Gastroesophageal sphincter (tissue), 4 donors: ENCODE measurements around the gene IL17RA. TPM values are rescaled to one million over a fixed set of nuclear protein-coding genes. Genes with fewer than 3 reads are reported as not detected.

Source experiments
- ATAC-seq: fragments of 150-250 bp; one replicate; pipeline ENCODE4 v1.9.1; 2016; ENCODE audit warnings: mild to moderate bottlenecking, moderate library complexity
- H3K27ac ChIP-seq, 4 donors: fragments of 200-600 bp; sonication (generic) in 3 of 4; 1 replicate in 3 of 4; 2 replicates in 1 of 4; pipeline ENCODE4 v1.5.1; 2016 to 2019
- H3K27me3 ChIP-seq: fragments of 200-600 bp; sonication (generic); one replicate; pipeline ENCODE4 v1.5.1; 2019
- H3K36me3 ChIP-seq, 2 donors: fragments of 200-600 bp; sonication (generic); one replicate each; pipeline ENCODE4 v1.5.1; 2019; ENCODE audit warnings: control low read depth in 1 of 2
- H3K4me1 ChIP-seq, 3 donors: fragments of 200-600 bp; sonication (generic); 1 replicate in 2 of 3; 2 replicates in 1 of 3; pipeline ENCODE4 v1.5.1; 2016 to 2019; ENCODE audit warnings: control low read depth in 2 of 3
- H3K4me3 ChIP-seq, 2 donors: fragments of 200-600 bp; sonication (generic); one replicate each; pipeline ENCODE4 v1.5.1; 2019; ENCODE audit warnings: mild to moderate bottlenecking in 1 of 2, moderate library complexity in 1 of 2
- H3K9me3 ChIP-seq, 3 donors: fragments of 200-600 bp; sonication (generic); one replicate each; pipeline ENCODE4 v1.5.1; 2017 to 2019; ENCODE audit warnings: control low read depth in 2 of 3
- EP300 ChIP-seq: sonication (generic); formaldehyde crosslinking; IDR thresholded peaks from one replicate; pipeline ENCODE4 v1.6.1; 2017; ENCODE audit warnings: antibody characterized with exemption, mild to moderate bottlenecking
- POLR2A ChIP-seq, 2 donors: fragments of 450-650 bp; IDR thresholded peaks; one replicate each; pipeline ENCODE4 v1.6.1; 2017; ENCODE audit warnings: antibody characterized with exemption in 2 of 2, mild to moderate bottlenecking in 2 of 2, moderate library complexity in 1 of 2
- POLR2AphosphoS5 ChIP-seq: sonication (generic); formaldehyde crosslinking; IDR thresholded peaks from one replicate; pipeline ENCODE4 v1.6.1; 2017; ENCODE audit warnings: antibody characterized with exemption
- WGBS, 2 donors: methylation state at CpG; one replicate each; pipeline ENCODE4 v1.1.5; 2018; ENCODE audit warnings: low coverage in 1 of 2; 5-methylcytosine and 5-hydroxymethylcytosine counted together
- total RNA-seq, 4 donors: library from RNA; depleted of rRNA; stranded (reverse); fragments of >200 nt; gene quantifications; one replicate each; pipeline ENCODE4 v1.1.0, GENCODE V29; 2016
- TF ChIP-seq, protein P1 (sequence below), 4 experiments: fragments of 200-600 bp in 2 of 4; fragments of 450-650 bp in 2 of 4; sonication (generic) in 1 of 4; IDR thresholded peaks; one replicate each; pipeline ENCODE4 v1.5.1; 2017 to 2019; ENCODE audit warnings: antibody characterized with exemption in 4 of 4, mild to moderate bottlenecking in 2 of 4, moderate library complexity in 2 of 4

IL17RA gene
- total RNA-seq, 4 donors from 2014 or later: 5.9 to 15.6 (median 14.2) TPM

DNA sequence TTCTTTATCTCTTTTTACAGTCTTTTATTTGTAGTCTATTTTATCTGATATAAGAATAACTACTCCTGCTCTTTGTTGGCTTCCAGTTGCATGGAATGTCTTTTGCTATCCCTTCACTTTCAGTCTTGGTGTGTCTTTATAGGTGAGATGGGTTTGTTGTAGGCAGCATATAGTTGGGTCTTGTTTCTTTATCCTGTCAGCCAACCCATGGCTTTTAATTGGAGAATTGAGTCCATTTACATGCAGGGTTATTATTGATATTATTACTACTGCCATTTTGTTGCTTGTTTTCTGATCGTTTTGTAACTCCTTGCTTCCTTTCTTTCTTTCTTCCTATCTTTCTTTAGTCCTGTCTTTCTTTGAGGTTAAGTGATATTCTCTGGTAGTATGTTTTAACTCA is 11.9 kb upstream of the IL17RA start:
- no peak for ATAC-seq
- no peak for TF ChIP-seq EP300
- no peak for TF ChIP-seq POLR2A (IDR thresholded peaks at IDR 0.05)
- TF ChIP-seq, protein P1, sequence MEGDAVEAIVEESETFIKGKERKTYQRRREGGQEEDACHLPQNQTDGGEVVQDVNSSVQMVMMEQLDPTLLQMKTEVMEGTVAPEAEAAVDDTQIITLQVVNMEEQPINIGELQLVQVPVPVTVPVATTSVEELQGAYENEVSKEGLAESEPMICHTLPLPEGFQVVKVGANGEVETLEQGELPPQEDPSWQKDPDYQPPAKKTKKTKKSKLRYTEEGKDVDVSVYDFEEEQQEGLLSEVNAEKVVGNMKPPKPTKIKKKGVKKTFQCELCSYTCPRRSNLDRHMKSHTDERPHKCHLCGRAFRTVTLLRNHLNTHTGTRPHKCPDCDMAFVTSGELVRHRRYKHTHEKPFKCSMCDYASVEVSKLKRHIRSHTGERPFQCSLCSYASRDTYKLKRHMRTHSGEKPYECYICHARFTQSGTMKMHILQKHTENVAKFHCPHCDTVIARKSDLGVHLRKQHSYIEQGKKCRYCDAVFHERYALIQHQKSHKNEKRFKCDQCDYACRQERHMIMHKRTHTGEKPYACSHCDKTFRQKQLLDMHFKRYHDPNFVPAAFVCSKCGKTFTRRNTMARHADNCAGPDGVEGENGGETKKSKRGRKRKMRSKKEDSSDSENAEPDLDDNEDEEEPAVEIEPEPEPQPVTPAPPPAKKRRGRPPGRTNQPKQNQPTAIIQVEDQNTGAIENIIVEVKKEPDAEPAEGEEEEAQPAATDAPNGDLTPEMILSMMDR (IDR thresholded peaks at IDR 0.05): no peak
- no peak for TF ChIP-seq POLR2AphosphoS5
- 46 to 89% methylated on average over 1 of the region's 1 CpG for WGBS, 2 donors

DNA sequence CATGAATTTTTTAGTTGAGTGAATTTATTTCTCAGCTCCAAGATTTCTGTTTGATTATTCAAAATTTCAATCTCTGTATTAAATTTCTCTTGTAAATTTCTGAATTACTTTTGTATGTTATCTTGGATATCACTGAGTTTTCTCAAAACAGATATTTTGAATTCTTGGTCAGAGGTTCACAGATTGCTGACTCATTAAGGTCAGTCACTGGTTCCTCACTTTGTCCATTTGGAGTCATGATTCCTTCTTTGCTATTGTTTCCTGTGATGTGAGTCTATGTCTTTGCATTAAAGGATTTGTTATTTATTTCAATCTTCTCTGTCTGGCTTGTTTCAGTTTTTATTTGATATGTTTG is 10.2 kb upstream of the IL17RA start:
- Histone ChIP-seq H3K27ac (no peak overlapping the region), H3K27me3 (peaks cover 3% of the 10 kb centered on the region), H3K36me3 (no peaks in the 10 kb centered on the region), H3K4me1 (peaks cover 0 to 8% (median 0%) of the 10 kb centered on the region in 3 donors), H3K9me3 (no peaks in the 10 kb centered on the region), H3K4me3 (no peak overlapping the region)
- TF ChIP-seq, protein P1 (IDR thresholded peaks at IDR 0.05): no peak
- TF ChIP-seq EP300 (no peak), POLR2AphosphoS5 (no peak), POLR2A (IDR thresholded peaks at IDR 0.05) (no peak)
- no peak for ATAC-seq

More for the DNA sequence above, 11.9 kb upstream of the IL17RA start:
- Histone ChIP-seq H3K27me3 (peaks cover 2% of the 10 kb centered on the region), H3K27ac (no peak overlapping the region), H3K4me1 (peaks cover 0 to 8% (median 0%) of the 10 kb centered on the region in 3 donors), H3K4me3 (no peak overlapping the region), H3K9me3 (no peaks in the 10 kb centered on the region), H3K36me3 (no peaks in the 10 kb centered on the region)

GRCh38 chr22:17077255-17077654 is 7.5 kb upstream of the IL17RA start:
- no peaks in the 10 kb centered on the region for H3K9me3 ChIP-seq
- TF ChIP-seq EP300 (no peak), POLR2AphosphoS5 (no peak), POLR2A (IDR thresholded peaks at IDR 0.05) (no peak)
- TF ChIP-seq, protein P1 (IDR thresholded peaks at IDR 0.05): no peak
- no peaks in the 10 kb centered on the region for H3K36me3 ChIP-seq
- peaks cover 0 to 8% (median 0%) of the 10 kb centered on the region in 3 donors for H3K4me1 ChIP-seq
- H3K27ac ChIP-seq: no peak overlapping the region
- no peak overlapping the region for H3K4me3 ChIP-seq
- ATAC-seq: no peak
- peaks cover 3% of the 10 kb centered on the region for H3K27me3 ChIP-seq

DNA sequence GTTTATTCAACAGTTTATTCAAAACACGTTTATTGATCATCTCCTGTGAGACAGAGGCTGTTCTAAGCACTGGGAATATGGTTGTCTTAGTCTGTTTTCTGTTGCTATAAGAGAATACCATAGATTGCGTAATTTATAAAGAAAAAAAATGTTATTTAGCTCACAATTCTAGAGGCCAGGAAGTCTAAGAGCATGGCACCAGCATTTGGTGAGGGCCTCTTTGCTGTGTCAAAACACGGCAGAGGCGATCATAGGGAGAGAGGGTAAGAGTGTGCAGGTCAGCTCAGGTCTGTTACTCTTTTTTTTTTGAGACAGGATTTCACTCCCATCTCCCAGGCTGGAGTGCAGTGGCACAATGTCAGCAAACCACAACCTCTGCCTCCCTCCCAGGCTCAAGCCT is 5.2 kb upstream of the IL17RA start:
- no peak overlapping the region for H3K4me3 ChIP-seq
- no peak for ATAC-seq
- H3K27me3 ChIP-seq: peaks cover 11% of the 10 kb centered on the region
- no peak overlapping the region for H3K27ac ChIP-seq
- WGBS, 2 donors: 52 to 70% methylated on average over 4 of the region's 4 CpGs
- H3K9me3 ChIP-seq: no peaks in the 10 kb centered on the region
- peaks cover 0 to 15% (median 0%) of the 10 kb centered on the region in 3 donors for H3K4me1 ChIP-seq
- no peaks in the 10 kb centered on the region for H3K36me3 ChIP-seq
- TF ChIP-seq POLR2A (IDR thresholded peaks at IDR 0.05): no peak
- TF ChIP-seq EP300: no peak
- TF ChIP-seq, protein P1 (IDR thresholded peaks at IDR 0.05): no peak
- no peak for TF ChIP-seq POLR2AphosphoS5

DNA sequence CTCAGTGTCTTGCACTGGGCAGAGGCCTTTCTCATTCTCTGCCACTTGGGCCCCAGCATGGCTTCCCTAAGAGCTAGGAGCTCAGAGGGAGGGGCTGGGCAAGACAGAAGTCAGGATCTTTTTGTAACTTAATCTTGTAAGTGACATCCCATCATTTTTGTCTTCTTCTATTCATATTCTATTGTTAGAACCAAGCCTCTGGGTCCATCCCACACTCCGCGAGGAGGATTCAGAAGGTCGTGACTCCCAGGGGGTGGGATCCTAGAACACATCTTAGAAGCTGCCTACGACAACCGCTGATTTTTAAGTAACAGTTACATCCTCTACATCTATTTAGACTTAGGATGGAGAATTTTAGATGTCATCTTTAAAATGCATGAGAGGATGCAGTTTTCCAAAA is 1.5 kb upstream of the IL17RA start:
- peaks cover 0 to 33% (median 9%) of the 10 kb centered on the region in 3 donors for H3K4me1 ChIP-seq
- no peak for ATAC-seq
- peaks cover 25% of the 10 kb centered on the region for H3K27me3 ChIP-seq
- no peaks in the 10 kb centered on the region for H3K36me3 ChIP-seq
- H3K27ac ChIP-seq: no peak overlapping the region
- WGBS, 2 donors: 87 to 90% methylated on average over 3 to 5 of the region's 5 CpGs
- no peaks in the 10 kb centered on the region for H3K9me3 ChIP-seq
- TF ChIP-seq POLR2A (IDR thresholded peaks at IDR 0.05): no peak
- TF ChIP-seq, protein P1 (IDR thresholded peaks at IDR 0.05): no peak
- no peak for TF ChIP-seq EP300
- no peak for TF ChIP-seq POLR2AphosphoS5
- no peak overlapping the region for H3K4me3 ChIP-seq
